ENCODE data around the gene PLLP. TPM values are rescaled to one million over a fixed set of nuclear protein-coding genes. Genes with fewer than 3 reads are reported as not detected.

The PLLP gene
- total and polyA plus RNA-seq, 7 donors = 0.99 to 10.2 (median 4.2) TPM

DNA sequence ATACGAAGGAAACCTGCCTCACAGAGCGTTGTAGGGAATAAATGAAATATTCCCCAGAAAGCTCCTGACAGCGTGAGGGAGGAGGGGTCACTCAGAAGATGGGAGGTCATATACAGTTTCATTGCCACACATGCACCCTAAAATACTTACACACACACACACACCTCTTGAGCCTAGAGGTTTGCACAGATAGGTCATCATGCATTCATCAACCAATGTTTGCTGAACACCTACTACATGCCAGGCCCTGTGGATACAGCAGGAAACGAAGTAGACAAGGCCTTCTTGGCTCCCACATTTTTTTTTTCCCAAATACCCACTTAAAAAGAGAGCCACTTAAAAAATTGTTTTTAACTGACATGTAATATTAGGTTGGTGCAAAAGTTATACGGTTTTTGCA, 907 bp upstream of the PLLP start:
- H3K36me3 ChIP-seq = no peaks in the 10 kb centered on the region
- DNase-seq = no peak
- 77 to 81% methylated on average over 5 of the region's 5 CpGs for WGBS, 2 donors
- intact Hi-C loops (cut with DNase I) = no loop called here
- H3K27me3 ChIP-seq = peaks cover 9 to 37% (median 26%) of the 10 kb centered on the region in 3 donors
- no peak overlapping the region for H3K4me3 ChIP-seq
- no peak overlapping the region for H3K27ac ChIP-seq
- H3K4me1 ChIP-seq = peaks cover 0 to 14% (median 13%) of the 10 kb centered on the region in 4 donors
- TF ChIP-seq EP300 (IDR thresholded peaks at IDR 0.05) (no peak), POLR2A (IDR thresholded peaks at IDR 0.05) (no peak)
- H3K9me3 ChIP-seq = no peaks in the 10 kb centered on the region

DNA sequence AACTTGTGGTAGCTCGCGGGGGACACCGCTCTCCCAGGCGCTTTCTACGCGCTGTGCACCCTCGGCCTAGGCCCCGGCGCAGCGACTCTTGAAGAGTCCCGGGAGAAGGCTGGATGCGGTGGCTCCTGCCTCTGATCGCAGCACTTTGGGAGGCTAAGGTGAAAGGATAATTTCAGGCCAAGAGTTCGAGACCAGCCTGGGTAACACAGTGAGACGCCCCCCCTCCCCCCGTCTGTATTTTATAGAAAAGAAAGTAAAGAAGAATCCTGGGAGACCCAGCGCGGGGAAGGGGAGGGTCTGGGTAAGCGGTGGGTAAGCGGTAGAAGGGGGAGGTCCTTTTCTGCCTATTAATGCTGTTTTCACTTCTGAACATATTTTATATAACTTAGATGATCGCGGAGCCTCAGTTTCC, 486 bp upstream of the PLLP start:
- intact Hi-C loops (cut with DNase I) = no loop called here
- WGBS, 2 donors = 16 to 20% methylated on average over 22 of the region's 22 CpGs
- peaks cover 9 to 37% (median 26%) of the 10 kb centered on the region in 3 donors for H3K27me3 ChIP-seq
- peaks cover 0 to 14% (median 13%) of the 10 kb centered on the region in 4 donors for H3K4me1 ChIP-seq
- no peak for DNase-seq
- TF ChIP-seq, protein P1, sequence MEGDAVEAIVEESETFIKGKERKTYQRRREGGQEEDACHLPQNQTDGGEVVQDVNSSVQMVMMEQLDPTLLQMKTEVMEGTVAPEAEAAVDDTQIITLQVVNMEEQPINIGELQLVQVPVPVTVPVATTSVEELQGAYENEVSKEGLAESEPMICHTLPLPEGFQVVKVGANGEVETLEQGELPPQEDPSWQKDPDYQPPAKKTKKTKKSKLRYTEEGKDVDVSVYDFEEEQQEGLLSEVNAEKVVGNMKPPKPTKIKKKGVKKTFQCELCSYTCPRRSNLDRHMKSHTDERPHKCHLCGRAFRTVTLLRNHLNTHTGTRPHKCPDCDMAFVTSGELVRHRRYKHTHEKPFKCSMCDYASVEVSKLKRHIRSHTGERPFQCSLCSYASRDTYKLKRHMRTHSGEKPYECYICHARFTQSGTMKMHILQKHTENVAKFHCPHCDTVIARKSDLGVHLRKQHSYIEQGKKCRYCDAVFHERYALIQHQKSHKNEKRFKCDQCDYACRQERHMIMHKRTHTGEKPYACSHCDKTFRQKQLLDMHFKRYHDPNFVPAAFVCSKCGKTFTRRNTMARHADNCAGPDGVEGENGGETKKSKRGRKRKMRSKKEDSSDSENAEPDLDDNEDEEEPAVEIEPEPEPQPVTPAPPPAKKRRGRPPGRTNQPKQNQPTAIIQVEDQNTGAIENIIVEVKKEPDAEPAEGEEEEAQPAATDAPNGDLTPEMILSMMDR (IDR thresholded peaks at IDR 0.05) = no peak
- no peak for TF ChIP-seq POLR2AphosphoS5 (IDR thresholded peaks at IDR 0.05)
- no peak for TF ChIP-seq EP300 (IDR thresholded peaks at IDR 0.05)
- TF ChIP-seq POLR2A (IDR thresholded peaks at IDR 0.05) = no peak
- no peaks in the 10 kb centered on the region for H3K9me3 ChIP-seq
- peak overlapping the region; percentile 24 to 60 (median 52) for H3K4me3 ChIP-seq
- H3K27ac ChIP-seq = peak overlapping the region in 1 of 4 donors; percentile 18
- H3K36me3 ChIP-seq = no peaks in the 10 kb centered on the region

DNA sequence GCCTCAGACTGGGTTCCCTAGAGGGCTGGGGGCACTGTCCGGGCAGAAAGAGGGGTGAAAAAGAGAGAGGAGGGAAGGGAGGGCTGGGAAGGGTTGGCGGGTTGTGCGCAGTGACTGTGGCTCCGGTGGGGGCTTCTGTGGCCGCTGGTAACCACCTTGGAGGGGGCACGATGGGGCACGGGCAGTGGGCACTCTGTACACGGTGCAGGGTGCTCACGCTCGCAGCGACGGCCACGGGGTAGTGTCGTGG, 588 bp downstream of the PLLP start:
- intact Hi-C loops (cut with DNase I) = no loop called here
- peaks cover 9 to 37% (median 26%) of the 10 kb centered on the region in 3 donors for H3K27me3 ChIP-seq
- peak overlapping the region in 3 of 4 donors; percentile 48 to 60 (median 55) for H3K4me3 ChIP-seq
- H3K4me1 ChIP-seq = peaks cover 0 to 14% (median 13%) of the 10 kb centered on the region in 4 donors
- DNase-seq = no peak
- 4 to 16% methylated on average over 14 of the region's 14 CpGs for WGBS, 2 donors
- no peaks in the 10 kb centered on the region for H3K36me3 ChIP-seq
- no peaks in the 10 kb centered on the region for H3K9me3 ChIP-seq
- TF ChIP-seq, protein P1 (IDR thresholded peaks at IDR 0.05) = no peak
- TF ChIP-seq POLR2A (IDR thresholded peaks at IDR 0.05) = no peak
- TF ChIP-seq EP300 (IDR thresholded peaks at IDR 0.05) = no peak
- peak overlapping the region in 1 of 4 donors; percentile 18 for H3K27ac ChIP-seq

DNA sequence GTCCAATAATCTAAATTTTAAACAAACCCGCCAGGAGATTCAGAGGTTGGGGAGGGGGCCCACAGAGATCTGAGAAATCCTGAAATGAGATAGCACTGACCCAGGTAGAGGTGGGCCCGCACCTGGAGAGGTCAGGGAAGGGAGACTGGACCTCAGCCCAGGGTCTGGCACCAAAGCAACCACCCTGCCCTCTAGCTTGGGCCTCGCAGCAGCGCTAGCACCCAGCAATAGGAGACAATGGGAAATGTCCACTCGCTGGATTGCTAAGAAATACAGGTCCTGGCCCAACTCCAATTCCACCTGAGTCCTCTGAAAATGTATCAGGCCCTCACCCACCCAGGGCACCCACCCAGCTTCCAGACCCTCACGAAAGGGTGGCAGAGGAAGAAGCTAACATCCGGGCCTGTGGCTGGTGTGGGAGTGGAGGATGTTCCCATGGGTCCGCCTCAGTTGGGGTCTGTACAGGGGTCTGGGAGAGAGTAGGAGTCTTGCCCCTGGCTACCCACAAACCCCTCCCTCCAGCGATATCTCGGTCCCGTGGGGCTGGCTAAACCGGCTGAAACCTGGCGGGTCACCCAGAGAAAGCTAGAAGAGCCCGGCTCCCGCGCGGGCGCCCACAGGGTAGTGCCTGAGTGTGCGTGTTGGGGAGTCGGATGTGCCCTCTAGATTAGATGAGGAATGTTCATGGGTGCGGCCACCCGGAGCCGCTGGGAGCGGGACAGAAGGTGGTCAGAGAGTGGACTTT, 1.1 kb downstream of the PLLP start:
- H3K27ac ChIP-seq = no peak overlapping the region
- H3K36me3 ChIP-seq = no peaks in the 10 kb centered on the region
- 38 to 64% methylated on average over 24 of the region's 24 CpGs for WGBS, 2 donors
- TF ChIP-seq POLR2A (IDR thresholded peaks at IDR 0.05) (no peak), POLR2AphosphoS5 (IDR thresholded peaks at IDR 0.05) (no peak), EP300 (IDR thresholded peaks at IDR 0.05) (no peak)
- TF ChIP-seq, protein P1 (IDR thresholded peaks at IDR 0.05) = no peak
- H3K9me3 ChIP-seq = no peaks in the 10 kb centered on the region
- H3K27me3 ChIP-seq = peaks cover 9 to 37% (median 26%) of the 10 kb centered on the region in 3 donors
- peaks cover 0 to 14% (median 13%) of the 10 kb centered on the region in 4 donors for H3K4me1 ChIP-seq
- peak overlapping the region in 1 of 4 donors; percentile 48 for H3K4me3 ChIP-seq
- intact Hi-C loops (cut with DNase I) = no loop called here
- DNase-seq = peak; percentile 53

DNA sequence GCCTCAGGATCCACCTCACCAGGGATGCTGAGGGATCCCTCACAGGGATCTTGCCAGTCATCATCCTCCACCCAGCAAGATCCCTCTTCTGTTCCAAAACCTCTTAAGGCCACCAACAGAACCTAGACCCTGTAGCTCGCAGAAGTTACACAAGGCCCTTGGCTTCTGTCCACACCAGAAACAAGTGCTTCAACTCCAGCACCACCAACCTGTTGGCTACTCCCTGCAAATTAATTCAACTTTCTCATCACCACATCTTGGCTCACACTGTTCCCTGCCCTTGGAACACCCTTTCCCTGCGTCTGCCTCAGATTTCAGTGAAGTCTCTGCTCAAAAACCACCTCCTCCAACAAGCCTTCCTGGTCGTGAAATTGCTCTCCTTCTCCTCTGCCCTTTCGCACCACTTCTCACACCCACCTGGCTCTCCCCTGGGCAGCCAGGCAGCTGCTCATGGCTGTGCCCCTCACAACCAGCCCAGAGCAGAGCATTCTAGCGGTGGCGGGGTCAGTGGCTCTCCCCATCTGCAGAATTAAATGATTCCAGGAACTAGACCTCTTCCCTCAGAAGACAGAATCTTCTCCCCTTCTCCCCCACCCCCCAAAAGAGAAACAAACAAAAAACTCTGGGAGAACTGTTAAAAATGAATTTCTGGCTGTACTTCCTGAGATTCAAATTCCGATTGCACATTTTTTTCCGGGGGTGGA, 1.8 kb downstream of the PLLP start:
- H3K9me3 ChIP-seq = no peaks in the 10 kb centered on the region
- TF ChIP-seq EP300 (IDR thresholded peaks at IDR 0.05) (no peak), POLR2AphosphoS5 (IDR thresholded peaks at IDR 0.05) (no peak), POLR2A (IDR thresholded peaks at IDR 0.05) (no peak)
- TF ChIP-seq, protein P1 (IDR thresholded peaks at IDR 0.05) = no peak
- H3K4me1 ChIP-seq = peaks cover 0 to 14% (median 13%) of the 10 kb centered on the region in 4 donors
- H3K4me3 ChIP-seq = no peak overlapping the region
- 73 to 82% methylated on average over 8 of the region's 8 CpGs for WGBS, 2 donors
- DNase-seq = peak; percentile 26
- intact Hi-C loops (cut with DNase I) = no loop called here
- H3K36me3 ChIP-seq = no peaks in the 10 kb centered on the region
- H3K27ac ChIP-seq = no peak overlapping the region
- H3K27me3 ChIP-seq = peaks cover 9 to 37% (median 26%) of the 10 kb centered on the region in 3 donors

Measured in sigmoid colon (tissue), 7 donors.